ENCODE data around the gene FSTL1. TPM values are rescaled to one million over a fixed set of nuclear protein-coding genes. Genes with fewer than 3 reads are reported as not detected.

FSTL1 gene
- polyA plus RNA-seq, 3 donors from 2014 or later = 1.7 TPM; not detected in 2

GRCh38 chr3:120364821-120365220 lies 86.0 kb downstream of the FSTL1 start:
- Mint-ChIP-seq H3K27ac (no peak overlapping the region), H3K27me3 (ENCODE audit: low read depth in 3 of 3) (peaks cover 0 to 2% (median 0%) of the 10 kb centered on the region in 3 donors), H3K36me3 (no peaks in the 10 kb centered on the region), H3K4me1 (no peaks in the 10 kb centered on the region), H3K9me3 (no peaks in the 10 kb centered on the region), H3K4me3 (no peak overlapping the region)
- DNase-seq = no peak

- Mint-ChIP-seq H3K4me1 (no peaks in the 10 kb centered on the region), H3K4me3 (no peak overlapping the region), H3K36me3 (no peaks in the 10 kb centered on the region), H3K27ac (no peak overlapping the region), H3K9me3 (no peaks in the 10 kb centered on the region), H3K27me3 (ENCODE audit: low read depth in 3 of 3) (peaks cover 0 to 2% (median 0%) of the 10 kb centered on the region in 3 donors)
- no peak for DNase-seq
Measured at GRCh38 chr3:120364101-120364500, 86.7 kb downstream of the FSTL1 start.

- H3K27me3 Mint-ChIP-seq (ENCODE audit: low read depth in 3 of 3) = peaks cover 0 to 7% (median 4%) of the 10 kb centered on the region in 3 donors
- no peaks in the 10 kb centered on the region for H3K4me1 Mint-ChIP-seq
- no peaks in the 10 kb centered on the region for H3K9me3 Mint-ChIP-seq
- no peak overlapping the region for H3K4me3 Mint-ChIP-seq
- H3K27ac Mint-ChIP-seq = no peak overlapping the region
- no peak for DNase-seq
- H3K36me3 Mint-ChIP-seq = no peaks in the 10 kb centered on the region
Measured at GRCh38 chr3:120357807-120358206, 93.0 kb downstream of the FSTL1 start.

GRCh38 chr3:120355486-120355885 lies 95.3 kb downstream of the FSTL1 start:
- Mint-ChIP-seq H3K4me1 (peaks cover 0 to under 1% of the 10 kb centered on the region in 2 donors), H3K4me3 (no peak overlapping the region), H3K9me3 (no peaks in the 10 kb centered on the region), H3K27ac (no peak overlapping the region), H3K36me3 (no peaks in the 10 kb centered on the region), H3K27me3 (ENCODE audit: low read depth in 3 of 3) (peaks cover 0 to 9% (median 7%) of the 10 kb centered on the region in 3 donors)
- no peak for DNase-seq

- Mint-ChIP-seq H3K4me3 (no peak overlapping the region), H3K4me1 (peaks cover 10 to 13% of the 10 kb centered on the region in 2 donors), H3K36me3 (no peaks in the 10 kb centered on the region), H3K9me3 (no peaks in the 10 kb centered on the region), H3K27ac (no peak overlapping the region), H3K27me3 (ENCODE audit: low read depth in 3 of 3) (peaks cover 4 to 11% (median 10%) of the 10 kb centered on the region in 3 donors)
- no peak for DNase-seq
Measured at GRCh38 chr3:120353463-120353862, 97.3 kb downstream of the FSTL1 start.

- Mint-ChIP-seq H3K4me3 (no peak overlapping the region), H3K4me1 (peaks cover 22 to 27% of the 10 kb centered on the region in 2 donors)
Measured at GRCh38 chr3:120352017-120352416, 98.8 kb downstream of the FSTL1 start.

GRCh38 chr3:120350401-120350941 lies 100.3 kb downstream of the FSTL1 start:
- DNase-seq = no peak
- no peaks in the 10 kb centered on the region for H3K36me3 Mint-ChIP-seq
- peak overlapping the region in 3 of 6 donors; percentile 26 to 78 (median 53) for H3K27ac Mint-ChIP-seq
- H3K4me3 Mint-ChIP-seq = peak overlapping the region; percentile 25 to 96 (median 93)
- H3K4me1 Mint-ChIP-seq = peaks cover 33 to 42% of the 10 kb centered on the region in 2 donors
- no peaks in the 10 kb centered on the region for H3K9me3 Mint-ChIP-seq
- H3K27me3 Mint-ChIP-seq (ENCODE audit: low read depth in 3 of 3) = peaks cover 11 to 16% (median 12%) of the 10 kb centered on the region in 3 donors

More at GRCh38 chr3:120352017-120352416, 98.8 kb downstream of the FSTL1 start:
- Mint-ChIP-seq H3K27ac (no peak overlapping the region), H3K36me3 (no peaks in the 10 kb centered on the region), H3K27me3 (ENCODE audit: low read depth in 3 of 3) (peaks cover 10 to 19% (median 11%) of the 10 kb centered on the region in 3 donors), H3K9me3 (no peaks in the 10 kb centered on the region)
- DNase-seq = no peak

- peak overlapping the region; percentile 92 to 96 (median 94) for H3K4me3 Mint-ChIP-seq
- H3K9me3 Mint-ChIP-seq = no peaks in the 10 kb centered on the region
- H3K27ac Mint-ChIP-seq = peak overlapping the region; percentile 70 to 94 (median 90)
- H3K4me1 Mint-ChIP-seq = peaks cover 39 to 49% of the 10 kb centered on the region in 2 donors
- no peaks in the 10 kb centered on the region for H3K36me3 Mint-ChIP-seq
- H3K27me3 Mint-ChIP-seq (ENCODE audit: low read depth in 3 of 3) = peaks cover 11 to 16% (median 12%) of the 10 kb centered on the region in 3 donors
- no peak for DNase-seq
Measured at GRCh38 chr3:120349855-120350125, 101.0 kb downstream of the FSTL1 start.

GRCh38 chr3:120348991-120349854 lies 101.6 kb downstream of the FSTL1 start, which contains the start of gene LRRC58:
LRRC58 (minus strand) TSS chr3:120349354; CDS start chr3:120349243, 111 bp downstream.
- DNase-seq = peak; percentile 89 to 91 (median 90)
- Mint-ChIP-seq H3K4me3 (peak within 1 kb of the TSS; percentile 92 to 96 (median 94)), H3K36me3 (no peaks in the 10 kb centered on the region), H3K9me3 (no peaks in the 10 kb centered on the region), H3K27me3 (ENCODE audit: low read depth in 3 of 3) (peaks cover 11 to 16% (median 12%) of the 10 kb centered on the region in 3 donors), H3K4me1 (peaks cover 44 to 54% of the 10 kb centered on the region in 2 donors), H3K27ac (peak within 1 kb of the TSS; percentile 79 to 94 (median 90))

GRCh38 chr3:120348065-120348990 lies 102.5 kb downstream of the FSTL1 start:
- Mint-ChIP-seq H3K4me3 (peak overlapping the region; percentile 92 to 94 (median 94)), H3K27ac (peak overlapping the region; percentile 79 to 92 (median 88)), H3K36me3 (no peaks in the 10 kb centered on the region), H3K4me1 (peaks cover 48 to 63% of the 10 kb centered on the region in 2 donors), H3K27me3 (ENCODE audit: low read depth in 3 of 3) (peaks cover 11 to 16% (median 12%) of the 10 kb centered on the region in 3 donors), H3K9me3 (no peaks in the 10 kb centered on the region)
- DNase-seq = no peak

- Mint-ChIP-seq H3K4me3 (no peak overlapping the region), H3K9me3 (peaks cover 0 to 4% (median 0%) of the 10 kb centered on the region in 6 donors), H3K36me3 (peaks cover 4 to 9% (median 9%) of the 10 kb centered on the region in 3 donors), H3K27ac (peak overlapping the region in 1 of 6 donors; percentile 68), H3K4me1 (peaks cover 48 to 76% of the 10 kb centered on the region in 2 donors), H3K27me3 (ENCODE audit: low read depth in 3 of 3) (peaks cover 4 to 12% (median 8%) of the 10 kb centered on the region in 3 donors)
- DNase-seq = peak; percentile 20 to 36 (median 31)
Measured at GRCh38 chr3:120344349-120344748, 106.4 kb downstream of the FSTL1 start.

Data from immature natural killer cell (primary cell).